HG03521 (cell line): ENCODE results near the gene KRT86.
"Not testable (repeated sequence)": the region's sequence is repeated elsewhere in the genome, so short reads cannot be mapped to it uniquely, and the experiment has no call there.

Source experiments
- ATAC-seq: cut with Tn5 transposase; IDR thresholded peaks from one replicate; pipeline ENCODE4 v1.9.1; 2021; ENCODE audit warnings: mild to moderate bottlenecking, moderate library complexity; ENCODE audit not compliant: unreplicated experiment

KRT86 gene

DNA sequence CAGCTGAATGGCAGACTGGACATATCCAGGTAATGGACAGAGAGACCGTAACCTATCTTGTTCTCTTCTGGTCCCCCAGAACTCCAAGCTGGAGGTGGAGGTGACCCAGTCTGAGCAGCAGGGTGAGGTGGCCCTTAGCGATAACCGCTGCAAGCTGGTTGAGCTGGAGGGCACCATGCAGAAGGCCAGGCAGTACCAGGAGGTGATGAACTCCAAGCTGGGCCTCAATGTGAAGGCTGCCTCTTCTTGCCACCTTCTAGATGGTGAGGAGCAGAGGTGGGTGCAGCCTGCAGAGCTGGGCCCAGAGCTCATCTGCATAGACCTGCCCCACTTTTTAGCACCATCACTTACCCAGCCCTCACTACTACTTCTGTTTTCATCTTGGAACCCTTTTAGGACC, 7.2 kb upstream of the KRT86 start:
- no peak for ATAC-seq

DNA sequence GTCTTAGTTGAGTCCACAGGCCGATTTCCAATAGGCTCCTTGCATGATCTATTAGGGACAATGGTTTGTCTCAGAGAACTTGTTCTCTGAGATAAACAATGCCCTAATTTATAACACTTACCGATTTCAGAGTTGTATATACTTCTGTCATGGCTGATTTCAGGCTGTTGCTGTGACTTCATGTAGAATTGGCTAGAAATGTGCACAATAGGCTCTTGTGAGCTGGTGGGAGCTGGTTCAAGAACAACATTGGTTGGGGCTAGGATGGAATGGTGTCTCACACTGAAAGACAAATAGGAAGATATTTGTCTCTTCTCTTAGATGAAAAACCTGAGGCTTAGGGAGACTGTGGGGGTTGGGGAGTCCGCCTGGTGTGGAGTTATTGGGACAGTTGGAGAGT, 6.7 kb upstream of the KRT86 start:
- no peak for ATAC-seq

DNA sequence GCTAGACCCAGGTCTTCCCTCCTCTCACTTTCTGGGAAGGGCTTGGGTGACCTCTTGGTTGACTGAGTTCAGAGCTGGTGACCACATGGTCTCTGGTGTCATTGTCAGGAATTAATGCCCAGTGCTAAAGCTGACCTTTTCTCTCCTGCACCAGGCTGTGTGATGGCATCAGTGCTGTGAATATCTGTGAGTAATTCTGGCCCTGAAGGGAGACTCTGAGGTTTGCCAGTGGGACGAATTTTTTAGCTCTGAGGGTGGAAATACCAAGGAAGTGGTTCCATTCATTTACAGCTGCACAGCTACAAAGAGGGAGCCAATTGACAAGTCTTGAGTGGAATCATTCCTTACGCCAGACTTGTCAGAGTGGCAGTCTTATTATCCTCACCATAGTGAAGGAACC, 6.2 kb upstream of the KRT86 start:
- ATAC-seq, result no peak

DNA sequence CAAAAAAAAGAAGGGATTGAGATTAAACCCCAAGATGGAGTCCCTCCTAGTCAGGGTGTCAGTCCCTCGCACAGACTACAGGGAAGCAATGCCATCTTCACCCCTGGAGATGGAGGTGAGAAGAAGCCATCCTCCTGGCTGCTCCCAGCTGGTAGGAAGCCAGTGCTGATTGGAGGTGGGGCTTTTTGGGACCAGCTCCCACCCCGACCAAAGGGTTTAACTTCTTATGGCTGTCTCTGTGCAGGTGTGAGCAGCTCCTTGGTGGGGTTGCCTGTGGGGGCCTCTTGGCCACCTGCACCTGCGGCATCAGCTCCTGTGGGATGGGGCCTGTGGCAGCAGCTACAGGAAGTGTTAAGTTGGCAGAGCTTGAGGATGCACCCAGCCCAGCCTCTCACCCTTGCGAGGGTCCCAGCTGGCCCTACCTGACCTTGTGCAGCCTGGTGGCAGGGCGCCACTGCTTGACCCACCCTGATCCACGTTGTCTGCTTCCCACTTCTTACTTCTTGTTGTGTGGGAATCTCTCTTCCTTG, 3.8 kb upstream of the KRT86 start:
- no peak for ATAC-seq

DNA sequence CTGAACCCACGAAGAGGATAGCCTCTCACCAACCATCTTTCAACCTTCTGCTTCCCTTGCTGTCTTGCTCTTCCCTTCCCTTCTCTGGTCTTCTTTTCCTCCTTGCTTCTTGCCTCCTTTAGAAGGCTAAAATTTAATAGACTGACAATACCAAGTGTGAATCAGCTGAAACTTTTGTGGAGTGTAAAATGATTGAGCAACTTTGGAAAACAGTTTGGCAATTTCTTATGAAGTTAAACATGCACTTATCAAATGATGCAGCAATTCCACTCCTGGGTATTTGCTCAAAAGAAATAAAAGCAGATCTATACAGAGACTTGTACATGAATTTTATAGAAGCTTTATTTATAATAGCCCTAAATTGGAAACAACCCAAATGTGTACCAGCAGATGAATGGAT, 3.3 kb upstream of the KRT86 start:
- ATAC-seq, result no peak

GRCh38 chr12:52275686-52276085, 1.2 kb downstream of the KRT86 start:
- no peak for ATAC-seq

- ATAC-seq, result no peak
Measured at GRCh38 chr12:52277486-52278245, 3.2 kb downstream of the KRT86 start.

- peak; percentile 83 for ATAC-seq
Measured at GRCh38 chr12:52278575-52279421, 4.4 kb downstream of the KRT86 start.

GRCh38 chr12:52279422-52280318, 5.2 kb downstream of the KRT86 start:
- no peak for ATAC-seq

GRCh38 chr12:52280319-52280795, 5.9 kb downstream of the KRT86 start:
- ATAC-seq, result no peak

DNA sequence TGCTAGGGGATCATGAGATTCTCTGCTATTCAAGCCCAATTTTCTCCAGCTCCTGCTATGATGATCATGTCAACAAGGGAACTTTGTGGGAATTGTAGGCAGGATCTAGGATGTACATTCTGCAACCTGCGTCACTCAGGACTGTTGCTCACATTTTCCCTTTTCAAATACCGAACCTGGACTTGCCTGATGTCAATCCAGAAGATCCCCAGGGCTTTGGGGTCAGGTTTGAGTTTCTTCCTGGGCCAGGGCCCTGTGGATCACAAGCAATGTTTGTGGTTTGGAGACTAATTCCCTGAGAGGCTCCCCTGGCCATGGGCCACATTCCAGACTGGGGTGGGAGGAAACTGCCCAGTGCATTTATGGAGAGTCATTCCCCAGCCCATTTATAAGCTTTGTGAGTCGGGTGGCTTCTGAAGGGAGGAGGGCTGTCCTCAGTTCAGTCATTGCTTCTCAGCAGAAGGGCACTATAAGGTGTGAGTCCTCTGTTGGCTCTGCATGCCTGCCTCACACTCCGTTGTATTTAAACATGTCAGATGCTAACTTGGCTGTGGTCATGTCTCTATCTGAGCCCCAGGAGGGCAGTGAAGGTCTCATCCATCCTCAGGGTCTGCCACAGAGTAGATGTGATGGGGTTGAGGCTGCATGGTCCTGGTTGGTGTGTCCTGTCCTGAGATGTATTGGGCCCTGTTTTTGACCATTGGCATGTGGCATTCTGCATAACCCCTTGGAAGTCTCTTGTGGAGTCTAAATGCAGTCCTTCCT, 6.5 kb downstream of the KRT86 start:
- no peak for ATAC-seq

GRCh38 chr12:52284562-52285171, 10.2 kb downstream of the KRT86 start:
- no peak for ATAC-seq

DNA sequence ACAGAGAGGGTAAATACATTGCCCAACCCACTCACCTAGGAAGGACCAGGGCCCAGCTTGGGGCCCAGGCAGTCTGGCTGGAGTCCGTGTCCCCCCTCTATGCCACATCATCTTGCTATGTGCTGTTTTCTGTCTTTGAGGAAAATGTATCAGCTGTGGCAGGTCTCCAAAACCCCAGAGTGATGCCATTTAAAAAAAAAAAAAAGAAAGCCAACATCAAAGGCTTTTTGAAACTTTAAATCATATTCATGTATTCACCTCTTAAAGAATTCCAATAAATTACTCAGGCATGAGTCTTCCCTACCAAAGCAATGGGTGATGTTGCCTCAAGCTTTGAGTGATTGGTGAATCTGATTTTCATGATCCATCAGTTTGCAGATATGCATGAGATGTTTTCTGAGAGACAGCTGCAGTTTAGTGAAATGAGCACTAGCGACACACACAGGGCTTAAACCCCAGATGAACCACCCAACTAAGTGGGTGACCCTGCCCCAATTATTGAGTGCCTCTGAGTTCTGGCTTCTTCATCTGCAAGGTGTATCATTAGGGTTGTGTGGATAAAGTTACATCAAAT, 10.8 kb downstream of the KRT86 start:
- ATAC-seq, result no peak

DNA sequence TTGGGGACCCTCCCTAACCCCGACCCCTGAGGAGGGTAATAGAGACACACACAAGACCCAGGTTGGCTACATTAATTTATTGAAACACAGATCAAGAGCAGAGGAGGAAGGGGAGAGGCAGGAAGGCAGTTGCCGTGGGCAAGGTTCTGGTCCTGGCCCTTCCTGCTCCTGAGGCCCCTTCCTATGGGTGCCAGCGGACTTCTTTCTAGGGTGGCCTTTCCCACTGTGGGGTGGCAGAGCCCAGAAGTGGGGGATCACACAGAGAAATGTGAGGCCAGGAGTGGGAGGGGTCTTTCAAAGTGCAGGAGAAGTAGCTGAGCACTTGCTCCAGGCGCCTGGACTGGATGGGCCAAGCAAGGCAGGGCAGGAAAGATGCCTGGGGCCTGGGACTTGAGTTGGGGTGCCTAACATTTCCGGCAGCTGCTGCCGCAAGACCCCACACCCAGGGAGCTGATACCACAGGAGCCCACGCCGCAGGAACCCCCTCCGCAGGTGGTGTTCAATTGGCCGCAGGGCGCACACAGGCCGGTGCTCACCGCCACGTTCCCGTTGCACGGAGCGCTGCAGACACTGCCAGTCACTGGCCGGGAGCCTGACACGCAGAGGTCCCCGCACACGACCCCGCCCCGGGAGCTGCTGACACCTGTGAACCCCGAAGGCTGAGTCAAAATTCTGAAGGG, 11.5 kb downstream of the KRT86 start:
- ATAC-seq, result no peak

- not testable (repeated sequence) for ATAC-seq
Measured at GRCh38 chr12:52286857-52287785, 12.7 kb downstream of the KRT86 start.

DNA sequence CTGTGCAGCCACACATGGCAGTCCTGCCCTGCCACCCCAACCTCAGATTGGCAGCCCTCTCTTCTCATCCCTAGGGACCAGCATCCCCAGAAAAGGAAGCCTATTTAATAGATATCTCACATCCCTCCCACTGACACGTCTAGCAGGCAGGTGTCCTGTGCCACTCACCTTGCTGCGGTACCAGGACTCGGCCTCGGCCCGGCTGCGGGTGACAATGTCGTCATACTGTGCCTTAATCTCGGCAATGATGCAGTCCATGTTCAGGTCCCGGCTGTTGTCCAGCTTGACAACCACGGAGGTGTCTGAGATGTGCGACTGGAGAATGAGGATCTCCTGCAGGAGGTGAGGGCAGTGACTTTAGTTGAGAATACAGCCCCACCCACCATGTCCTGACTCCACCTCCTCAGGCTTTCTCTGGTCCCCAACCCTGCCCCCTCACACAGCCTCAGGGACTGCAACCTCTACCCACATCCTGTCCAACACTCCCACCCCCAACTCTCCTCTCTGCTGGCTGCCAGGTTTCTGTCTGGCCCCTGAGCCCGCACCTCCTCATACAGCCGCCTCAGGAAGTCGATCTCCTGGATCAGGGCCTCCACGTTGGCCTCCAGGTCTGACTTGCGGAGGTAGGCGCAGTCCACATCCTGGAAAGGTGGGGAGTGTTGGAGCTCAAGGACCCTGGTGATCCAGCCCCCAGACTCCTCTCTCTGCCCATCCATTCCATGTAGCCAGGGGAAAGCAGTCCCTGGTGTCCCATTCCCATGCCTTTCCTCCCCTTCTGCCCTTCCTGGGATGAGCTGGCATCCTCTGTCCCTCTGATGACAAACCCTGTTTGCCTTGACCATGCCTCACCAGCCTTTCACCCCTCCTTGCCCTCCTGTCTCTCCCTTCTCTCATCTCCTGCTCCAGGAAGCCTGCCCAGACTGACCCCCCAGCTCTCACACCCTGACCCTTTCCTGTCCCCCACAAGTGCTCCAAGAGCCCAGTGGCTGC, 13.7 kb downstream of the KRT86 start:
- peak; percentile 72 for ATAC-seq
